Spinal cord (tissue), 10 donors: ENCODE measurements around the gene SLC1A1. TPM values are rescaled to one million over a fixed set of nuclear protein-coding genes. Genes with fewer than 3 reads are reported as not detected.
"Not testable (repeated sequence)": the region's sequence is repeated elsewhere in the genome, so short reads cannot be mapped to it uniquely, and the experiment has no call there.

Experiments used
- DNase-seq, 6 donors: peaks; one replicate each; pipeline versions ENCODE4 v3.0.0 to v3.0.0-alpha.2; 2013 to 2015; ENCODE audit warnings: low spot score in 6 of 6, low read depth in 4 of 6
- H3K27ac ChIP-seq: one replicate; pipeline ENCODE4 v1.5.1; 2013; ENCODE audit warnings: low read depth, low read length, control low read depth
- H3K27me3 ChIP-seq: one replicate; pipeline ENCODE4 v1.6.1; 2013; ENCODE audit warnings: low read length; ENCODE audit not compliant: control insufficient read depth, insufficient read depth
- H3K36me3 ChIP-seq: one replicate; pipeline ENCODE4 v1.6.1; 2013; ENCODE audit warnings: low read length; ENCODE audit not compliant: control insufficient read depth, insufficient read depth
- H3K4me1 ChIP-seq: one replicate; pipeline ENCODE4 v1.6.1; 2013; ENCODE audit warnings: low read length; ENCODE audit not compliant: control insufficient read depth, insufficient read depth
- H3K4me3 ChIP-seq: one replicate; pipeline ENCODE4 v1.5.1; 2013; ENCODE audit warnings: low read depth, low read length, control low read depth
- H3K9me3 ChIP-seq: one replicate; pipeline ENCODE4 v1.6.1; 2013; ENCODE audit warnings: low read length; ENCODE audit not compliant: control insufficient read depth, insufficient read depth
- WGBS: methylation state at CpG from one replicate; pipeline ENCODE4 v1.1.5; 2013; ENCODE audit warnings: missing lambda C conversion rate; ENCODE audit not compliant: insufficient coverage; 5-methylcytosine and 5-hydroxymethylcytosine counted together
- polyA plus RNA-seq, 2 donors: library from polyadenylated mRNA; unstranded; fragments of 120-200 nt; gene quantifications; one replicate each; pipeline ENCODE4 v1.2.1, GENCODE V29; 2013; ENCODE audit not compliant: insufficient read length in 2 of 2
- total RNA-seq, 2 donors: library from RNA; depleted of rRNA in 1 of 2; stranded (reverse); fragments of 120-200 nt in 1 of 2; fragments of >200 nt in 1 of 2; gene quantifications; one replicate each; pipeline versions ENCODE4 v1.2.3 to v1.2.4, GENCODE V29; 2013 to 2014
- donor health status: healthy.

Gene SLC1A1
- total and polyA plus RNA-seq, 4 donors = 22.3 to 67.7 (median 50.5) TPM

GRCh38 chr9:4533881-4534280 lies 43.6 kb downstream of the SLC1A1 start:
- not testable (repeated sequence) for H3K9me3 ChIP-seq, DNase-seq, H3K4me1 ChIP-seq, H3K27ac ChIP-seq, H3K4me3 ChIP-seq, H3K36me3 ChIP-seq, H3K27me3 ChIP-seq
- WGBS = no CpG with 5 or more reads among the region's 2 CpGs

GRCh38 chr9:4536196-4536595 lies 45.9 kb downstream of the SLC1A1 start:
- not testable (repeated sequence) for DNase-seq, H3K36me3 ChIP-seq, H3K9me3 ChIP-seq, H3K27me3 ChIP-seq, H3K4me3 ChIP-seq, H3K27ac ChIP-seq, H3K4me1 ChIP-seq
- WGBS = no CpG with 5 or more reads among the region's 1 CpG

- WGBS = 100% methylated on average over 1 of the region's 1 CpG
- H3K4me1 ChIP-seq = no peaks in the 10 kb centered on the region
- no peak overlapping the region for H3K27ac ChIP-seq
- no peak for DNase-seq
- H3K4me3 ChIP-seq = no peak overlapping the region
- no peaks in the 10 kb centered on the region for H3K27me3 ChIP-seq
- H3K9me3 ChIP-seq = peaks cover 2% of the 10 kb centered on the region
- no peaks in the 10 kb centered on the region for H3K36me3 ChIP-seq
These were observed 47.3 kb downstream of the SLC1A1 start for GRCh38 chr9:4537581-4537980.

GRCh38 chr9:4538107-4538506 lies 47.8 kb downstream of the SLC1A1 start:
- Histone ChIP-seq H3K27me3 (no peaks in the 10 kb centered on the region), H3K4me1 (no peaks in the 10 kb centered on the region), H3K36me3 (no peaks in the 10 kb centered on the region), H3K4me3 (no peak overlapping the region), H3K27ac (no peak overlapping the region), H3K9me3 (peaks cover 2% of the 10 kb centered on the region)
- DNase-seq = no peak
- WGBS = 89% methylated on average over 1 of the region's 2 CpGs

GRCh38 chr9:4538621-4539020 lies 48.4 kb downstream of the SLC1A1 start:
- no CpG with 5 or more reads among the region's 4 CpGs for WGBS
- Histone ChIP-seq H3K27me3 (no peaks in the 10 kb centered on the region), H3K4me3 (no peak overlapping the region), H3K27ac (no peak overlapping the region), H3K36me3 (no peaks in the 10 kb centered on the region), H3K4me1 (no peaks in the 10 kb centered on the region), H3K9me3 (peaks cover 2% of the 10 kb centered on the region)
- peak in 1 of 6 donors; percentile 15 for DNase-seq

- Histone ChIP-seq H3K36me3 (peaks cover 3% of the 10 kb centered on the region), H3K4me3 (no peak overlapping the region), H3K9me3 (peaks cover 2% of the 10 kb centered on the region), H3K4me1 (no peaks in the 10 kb centered on the region), H3K27ac (no peak overlapping the region), H3K27me3 (no peaks in the 10 kb centered on the region)
- DNase-seq = no peak
- WGBS = 97% methylated on average over 7 of the region's 8 CpGs
These were observed 50.2 kb downstream of the SLC1A1 start for GRCh38 chr9:4540425-4540824.

GRCh38 chr9:4541281-4541680 lies 51.0 kb downstream of the SLC1A1 start:
- WGBS = no CpG with 5 or more reads among the region's 3 CpGs
- Histone ChIP-seq H3K4me1 (no peaks in the 10 kb centered on the region), H3K27ac (no peak overlapping the region), H3K9me3 (peaks cover 2% of the 10 kb centered on the region), H3K4me3 (no peak overlapping the region), H3K27me3 (no peaks in the 10 kb centered on the region), H3K36me3 (peaks cover 3% of the 10 kb centered on the region)
- no peak for DNase-seq

GRCh38 chr9:4541856-4542255 lies 51.6 kb downstream of the SLC1A1 start:
- WGBS = 0% methylated on average over 1 of the region's 2 CpGs
- peaks cover 3% of the 10 kb centered on the region for H3K36me3 ChIP-seq
- H3K4me3 ChIP-seq = no peak overlapping the region
- peaks cover 2% of the 10 kb centered on the region for H3K9me3 ChIP-seq
- no peak overlapping the region for H3K27ac ChIP-seq
- no peak for DNase-seq
- H3K27me3 ChIP-seq = no peaks in the 10 kb centered on the region
- H3K4me1 ChIP-seq = no peaks in the 10 kb centered on the region

GRCh38 chr9:4544714-4545113 lies 54.4 kb downstream of the SLC1A1 start:
- WGBS = no CpG with 5 or more reads among the region's 5 CpGs
- not testable (repeated sequence) for H3K4me3 ChIP-seq, H3K9me3 ChIP-seq, H3K36me3 ChIP-seq, H3K4me1 ChIP-seq, H3K27me3 ChIP-seq, DNase-seq, H3K27ac ChIP-seq

GRCh38 chr9:4547016-4547415 lies 56.7 kb downstream of the SLC1A1 start:
- WGBS = no CpG with 5 or more reads among the region's 1 CpG
- peak in 1 of 6 donors; percentile 17 for DNase-seq
- no peak overlapping the region for H3K4me3 ChIP-seq
- H3K36me3 ChIP-seq = peaks cover 5% of the 10 kb centered on the region
- H3K27ac ChIP-seq = no peak overlapping the region
- no peaks in the 10 kb centered on the region for H3K9me3 ChIP-seq
- H3K4me1 ChIP-seq = peaks cover 11% of the 10 kb centered on the region
- no peaks in the 10 kb centered on the region for H3K27me3 ChIP-seq
